Esophagus muscularis mucosa (tissue), 4 donors: ENCODE data around the gene MCRIP2. TPM values are rescaled to one million over a fixed set of nuclear protein-coding genes. Genes with fewer than 3 reads are reported as not detected.
A peak's percentile ranks its signal among the peaks of the same experiment; 100 is the strongest.

Experiments used
- DNase-seq: peaks from one replicate; pipeline ENCODE4 v3.0.0-alpha.2; 2017; ENCODE audit errors: extremely low spot score
- H3K27ac ChIP-seq, 4 donors: fragments of 200-600 bp; sonication (generic); replicated peaks in 1 of 4; 1 replicate in 3 of 4; 2 replicates in 1 of 4; pipeline ENCODE4 v1.5.1; 2016 to 2019; ENCODE audit warnings: mild to moderate bottlenecking in 1 of 4
- H3K27me3 ChIP-seq, 4 donors: fragments of 200-600 bp; sonication (generic); one replicate each; pipeline versions ENCODE4 v1.5.1 to v1.6.0; 2016 to 2019
- H3K36me3 ChIP-seq, 4 donors: fragments of 200-600 bp; sonication (generic); one replicate each; pipeline ENCODE4 v1.5.1; 2016 to 2019
- H3K4me1 ChIP-seq, 4 donors: fragments of 200-600 bp; sonication (generic); one replicate each; pipeline ENCODE4 v1.5.1; 2016 to 2019
- H3K4me3 ChIP-seq, 4 donors: fragments of 200-600 bp; sonication (generic); 1 replicate in 2 of 4; 2 replicates in 2 of 4; pipeline ENCODE4 v1.5.1; 2016 to 2019; ENCODE audit warnings: mild to moderate bottlenecking in 4 of 4, moderate library complexity in 1 of 4
- H3K9me3 ChIP-seq, 4 donors: fragments of 200-600 bp; sonication (generic); 1 replicate in 3 of 4; 2 replicates in 1 of 4; pipeline ENCODE4 v1.5.1; 2016 to 2019
- CTCF ChIP-seq, 3 experiments: fragments of 200-600 bp in 2 of 3; fragments of 450-650 bp in 1 of 3; sonication (generic) in 2 of 3; IDR thresholded peaks; one replicate each; pipeline ENCODE4 v1.5.1; 2017 to 2019; ENCODE audit warnings: antibody characterized with exemption in 3 of 3, mild to moderate bottlenecking in 2 of 3, moderate library complexity in 1 of 3
- EP300 ChIP-seq: sonication (generic); formaldehyde crosslinking; IDR thresholded peaks from one replicate; pipeline ENCODE4 v1.6.1; 2017; ENCODE audit warnings: antibody characterized with exemption
- POLR2A ChIP-seq: fragments of 450-650 bp; IDR thresholded peaks from one replicate; pipeline ENCODE4 v1.6.1; 2017; ENCODE audit warnings: antibody characterized with exemption, moderate library complexity, mild to moderate bottlenecking, low read depth
- POLR2AphosphoS5 ChIP-seq, 2 donors: sonication (generic); formaldehyde crosslinking; IDR thresholded peaks; one replicate each; pipeline ENCODE4 v1.6.1; 2017; ENCODE audit warnings: antibody characterized with exemption in 2 of 2
- WGBS: methylation state at CpG from one replicate; pipeline ENCODE4 v1.1.5; 2018; 5-methylcytosine and 5-hydroxymethylcytosine counted together
- intact Hi-C: fragments of 100-400 bp; cut with DNase I; formaldehyde crosslinking; loops from one replicate; pipeline ENCODE4 v1.15.1; 2023
- total RNA-seq, 4 donors: library from RNA; depleted of rRNA; stranded (reverse); fragments of >200 nt; gene quantifications; one replicate each; pipeline versions ENCODE4 v1.1.0 to v1.2.1, GENCODE V29; 2016

MCRIP2 gene
- total RNA-seq, 4 donors from 2014 or later = 50.7 to 65.4 (median 59.1) TPM

GRCh38 chr16:630815-631405 is 10.7 kb upstream of the MCRIP2 start, which contains the start of gene WFIKKN1:
Gene WFIKKN1, plus strand, starts transcription at chr16:630985. Its CDS starts 269 bp downstream, at chr16:631254.
- intact Hi-C loops = no loop called here
- WGBS = 11% methylated on average over 3 of the region's 23 CpGs
- Histone ChIP-seq H3K36me3 (peaks cover 10 to 58% (median 50%) of the 10 kb centered on the region in 4 donors), H3K27ac (no peak within 1 kb of the TSS), H3K9me3 (no peaks in the 10 kb centered on the region), H3K4me3 (no peak within 1 kb of the TSS), H3K27me3 (peaks cover 0 to 21% (median 0%) of the 10 kb centered on the region in 4 donors), H3K4me1 (peaks cover 23 to 50% (median 41%) of the 10 kb centered on the region in 4 donors)
- no peak for DNase-seq
- TF ChIP-seq POLR2AphosphoS5 (IDR thresholded peaks at IDR 0.05) = peak in 1 of 2 donors; percentile 11
- no peak for TF ChIP-seq CTCF (IDR thresholded peaks at IDR 0.05)

GRCh38 chr16:631808-632358 is 9.7 kb upstream of the MCRIP2 start:
- Histone ChIP-seq H3K27me3 (peaks cover 0 to 21% (median 0%) of the 10 kb centered on the region in 4 donors), H3K36me3 (peaks cover 10 to 48% (median 40%) of the 10 kb centered on the region in 4 donors), H3K4me1 (peaks cover 23 to 48% (median 42%) of the 10 kb centered on the region in 4 donors), H3K27ac (no peak overlapping the region), H3K4me3 (no peak overlapping the region), H3K9me3 (no peaks in the 10 kb centered on the region)
- WGBS = 58% methylated on average over 9 of the region's 9 CpGs
- DNase-seq = no peak
- intact Hi-C loops = no loop called here
- TF ChIP-seq POLR2AphosphoS5 (IDR thresholded peaks at IDR 0.05) (no peak), CTCF (IDR thresholded peaks at IDR 0.05) (no peak), POLR2A (no peak), EP300 (no peak)

GRCh38 chr16:632486-633335 is 8.9 kb upstream of the MCRIP2 start:
- Histone ChIP-seq H3K4me3 (no peak overlapping the region), H3K27ac (no peak overlapping the region), H3K4me1 (peaks cover 28 to 49% (median 45%) of the 10 kb centered on the region in 4 donors), H3K27me3 (peaks cover 0 to 21% (median 0%) of the 10 kb centered on the region in 4 donors), H3K36me3 (peaks cover 10 to 40% (median 32%) of the 10 kb centered on the region in 4 donors), H3K9me3 (no peaks in the 10 kb centered on the region)
- TF ChIP-seq EP300 (no peak), CTCF (IDR thresholded peaks at IDR 0.05) (no peak), POLR2A (no peak), POLR2AphosphoS5 (IDR thresholded peaks at IDR 0.05) (no peak)
- intact Hi-C loops = no loop called here
- no peak for DNase-seq
- WGBS = 97% methylated on average over 12 of the region's 67 CpGs

- TF ChIP-seq CTCF (IDR thresholded peaks at IDR 0.05) = no peak
- no peak for TF ChIP-seq POLR2A
- TF ChIP-seq EP300 = no peak
- TF ChIP-seq POLR2AphosphoS5 (IDR thresholded peaks at IDR 0.05) = no peak
- no peak overlapping the region for H3K27ac ChIP-seq
- DNase-seq = no peak
- no peak overlapping the region for H3K4me3 ChIP-seq
- peaks cover 10 to 32% (median 25%) of the 10 kb centered on the region in 4 donors for H3K36me3 ChIP-seq
- intact Hi-C loops = no loop called here
- 97% methylated on average over 49 of the region's 74 CpGs for WGBS
- no peaks in the 10 kb centered on the region for H3K9me3 ChIP-seq
- H3K4me1 ChIP-seq = peaks cover 34 to 57% (median 52%) of the 10 kb centered on the region in 4 donors
- H3K27me3 ChIP-seq = peaks cover 0 to 21% (median 0%) of the 10 kb centered on the region in 4 donors
These were observed 8.1 kb upstream of the MCRIP2 start for GRCh38 chr16:633336-634050.
